GM18861 (cell line): Measurements from ENCODE around the gene ARFRP1.
"Not testable (repeated sequence)": the region's sequence is repeated elsewhere in the genome, so short reads cannot be mapped to it uniquely, and the experiment has no call there.

Experiments used
- ATAC-seq: cut with Tn5 transposase; IDR thresholded peaks from one replicate; pipeline ENCODE4 v1.9.1; 2021; ENCODE audit not compliant: unreplicated experiment

ARFRP1 gene

DNA sequence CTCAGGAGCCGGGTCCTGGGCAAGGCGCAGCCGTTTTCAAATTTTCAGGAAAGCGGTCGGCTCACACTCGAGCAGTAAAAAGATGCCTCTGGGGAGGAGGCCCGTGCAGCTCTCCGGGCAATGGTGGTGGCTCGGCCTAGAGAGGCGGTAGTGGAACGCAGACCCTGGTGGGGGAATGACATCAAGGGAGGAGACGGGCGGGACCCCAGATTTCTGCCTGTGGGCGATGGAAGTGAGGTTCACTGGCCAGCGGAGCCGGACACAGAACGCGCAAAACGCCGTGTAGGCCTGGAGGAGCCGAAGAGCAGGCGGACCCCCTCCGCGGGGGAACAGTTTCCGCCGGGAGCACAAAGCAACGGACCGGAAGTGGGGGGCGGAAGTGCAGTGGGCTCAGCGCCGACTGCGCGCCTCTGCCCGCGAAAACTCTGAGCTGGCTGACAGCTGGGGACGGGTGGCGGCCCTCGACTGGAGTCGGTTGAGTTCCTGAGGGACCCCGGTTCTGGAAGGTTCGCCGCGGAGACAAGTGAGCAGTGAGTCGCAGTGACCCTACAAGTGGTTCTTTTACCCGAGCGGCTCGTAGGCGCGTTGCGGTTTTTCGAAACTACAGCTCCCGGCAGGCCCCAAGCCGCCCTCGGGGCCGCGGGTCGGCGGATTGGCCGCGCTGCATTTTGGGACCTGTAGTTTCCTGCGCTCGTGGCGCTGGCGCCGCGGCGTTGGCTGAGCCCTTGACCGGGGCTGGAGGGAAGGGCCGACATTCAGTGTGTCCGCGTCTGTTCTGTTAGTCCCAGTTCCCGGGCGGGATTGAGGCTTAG, 49.6 kb downstream of the ARFRP1 start, which contains the start of gene RTEL1:
TSS of gene RTEL1 (plus strand) at position 376 of the 812 bp plus-strand sequence. CDS start 1,091 bp downstream, outside the sequence.
- ATAC-seq: peak; percentile 58

DNA sequence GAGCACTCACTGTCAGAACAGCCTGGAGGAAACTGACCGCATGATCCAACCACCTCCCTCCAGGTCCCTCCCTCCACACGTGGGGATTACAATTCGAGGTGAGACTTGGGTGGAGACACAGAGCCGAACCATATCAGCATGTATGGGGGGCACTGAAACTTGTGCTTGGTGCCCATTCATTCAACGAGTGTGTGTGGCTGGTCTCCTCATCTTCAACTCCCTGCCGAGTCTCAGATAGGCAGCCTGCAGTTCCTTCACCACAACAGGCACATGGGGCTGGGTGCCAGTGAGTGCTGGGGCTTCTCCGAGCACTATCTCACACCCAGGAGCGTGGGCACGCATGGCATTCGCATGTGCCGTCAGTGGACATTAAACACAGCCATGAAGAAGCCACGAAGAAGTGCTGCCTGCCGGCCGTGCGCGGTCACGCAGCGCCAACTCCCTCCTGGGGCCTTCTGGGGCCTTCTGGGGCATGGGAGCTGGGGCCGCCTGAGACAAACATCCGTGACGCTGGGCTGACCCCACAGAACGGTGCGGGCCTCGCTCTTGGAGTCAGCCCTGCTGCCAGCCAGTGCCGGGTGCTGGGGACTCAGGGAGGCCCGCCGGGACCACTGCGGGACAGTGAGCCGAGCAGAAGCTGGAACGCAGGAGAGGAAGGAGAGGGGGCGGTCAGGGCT, 50.4 kb downstream of the ARFRP1 start:
- no peak for ATAC-seq

DNA sequence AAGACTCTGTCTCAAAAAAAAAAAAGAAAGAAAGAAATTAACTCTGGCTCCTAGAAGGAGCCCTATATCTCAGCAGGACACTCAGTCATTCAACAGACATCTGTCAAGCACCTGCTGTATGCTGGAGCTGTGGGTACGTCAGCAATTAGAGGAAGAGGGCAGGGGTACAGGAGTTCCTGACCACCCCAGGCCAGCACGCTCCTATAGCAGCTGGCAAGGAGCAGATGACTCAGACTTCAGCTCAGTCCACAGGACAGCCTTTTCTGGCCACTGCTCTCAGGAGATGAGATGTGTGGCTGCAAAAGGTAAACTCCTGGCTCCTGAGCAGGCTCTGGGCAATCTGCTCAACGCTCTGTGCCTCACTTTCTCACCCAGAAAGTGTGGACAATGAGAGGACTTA, 51.3 kb downstream of the ARFRP1 start:
- ATAC-seq: no peak

DNA sequence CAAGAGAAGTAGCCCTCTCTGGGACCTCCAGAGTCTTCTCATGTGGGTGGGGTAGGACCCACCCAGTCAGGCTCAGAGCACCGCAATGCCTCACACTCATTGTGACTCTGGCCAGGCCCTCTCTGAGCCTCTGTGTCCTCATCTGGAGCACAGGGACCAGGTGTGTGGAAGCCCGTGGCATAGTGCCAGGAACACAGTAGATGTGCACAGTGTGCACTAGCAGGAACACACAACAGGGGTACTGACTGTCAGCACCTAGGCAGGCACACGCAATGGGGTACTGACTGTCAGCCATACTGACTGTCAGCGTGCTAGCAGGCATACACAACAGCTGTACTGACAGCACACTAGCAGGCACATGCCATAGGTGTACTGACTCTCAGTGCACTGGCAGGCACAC, 52.5 kb downstream of the ARFRP1 start:
- ATAC-seq: no peak

DNA sequence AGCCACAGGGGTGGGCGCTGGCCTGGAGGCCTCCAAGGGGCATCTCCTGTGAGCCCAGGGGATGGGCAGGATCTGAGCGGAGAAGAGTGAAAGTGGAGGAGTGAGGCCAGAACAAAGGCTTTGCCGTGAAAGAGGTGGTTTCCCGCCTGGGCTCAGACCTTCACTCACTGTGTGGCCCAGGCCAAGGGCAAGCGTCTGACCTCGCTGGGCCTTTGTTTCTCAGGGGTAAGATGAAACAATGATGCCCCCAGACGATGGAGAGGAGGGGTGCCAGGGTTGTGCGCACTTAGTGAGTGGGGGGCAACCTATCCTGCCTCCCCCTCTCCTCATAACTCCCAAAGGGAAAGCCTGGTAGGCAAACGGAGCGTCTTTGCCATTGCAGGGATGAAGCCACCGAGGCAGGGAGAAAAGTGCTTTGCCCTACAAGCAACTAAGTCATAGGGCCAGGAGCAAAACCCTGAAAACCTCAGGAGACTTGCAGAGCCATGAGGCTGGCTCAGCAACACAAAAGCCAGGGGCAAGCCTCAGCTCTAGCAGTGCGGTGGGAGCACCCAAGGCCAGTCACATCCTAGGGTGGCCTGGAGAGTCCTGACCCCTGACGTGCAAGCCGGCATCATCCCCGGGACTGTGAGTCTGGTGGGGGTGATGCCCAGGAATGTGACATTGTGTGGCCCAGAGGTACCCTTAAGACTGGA, 53.7 kb downstream of the ARFRP1 start:
- ATAC-seq: no peak

DNA sequence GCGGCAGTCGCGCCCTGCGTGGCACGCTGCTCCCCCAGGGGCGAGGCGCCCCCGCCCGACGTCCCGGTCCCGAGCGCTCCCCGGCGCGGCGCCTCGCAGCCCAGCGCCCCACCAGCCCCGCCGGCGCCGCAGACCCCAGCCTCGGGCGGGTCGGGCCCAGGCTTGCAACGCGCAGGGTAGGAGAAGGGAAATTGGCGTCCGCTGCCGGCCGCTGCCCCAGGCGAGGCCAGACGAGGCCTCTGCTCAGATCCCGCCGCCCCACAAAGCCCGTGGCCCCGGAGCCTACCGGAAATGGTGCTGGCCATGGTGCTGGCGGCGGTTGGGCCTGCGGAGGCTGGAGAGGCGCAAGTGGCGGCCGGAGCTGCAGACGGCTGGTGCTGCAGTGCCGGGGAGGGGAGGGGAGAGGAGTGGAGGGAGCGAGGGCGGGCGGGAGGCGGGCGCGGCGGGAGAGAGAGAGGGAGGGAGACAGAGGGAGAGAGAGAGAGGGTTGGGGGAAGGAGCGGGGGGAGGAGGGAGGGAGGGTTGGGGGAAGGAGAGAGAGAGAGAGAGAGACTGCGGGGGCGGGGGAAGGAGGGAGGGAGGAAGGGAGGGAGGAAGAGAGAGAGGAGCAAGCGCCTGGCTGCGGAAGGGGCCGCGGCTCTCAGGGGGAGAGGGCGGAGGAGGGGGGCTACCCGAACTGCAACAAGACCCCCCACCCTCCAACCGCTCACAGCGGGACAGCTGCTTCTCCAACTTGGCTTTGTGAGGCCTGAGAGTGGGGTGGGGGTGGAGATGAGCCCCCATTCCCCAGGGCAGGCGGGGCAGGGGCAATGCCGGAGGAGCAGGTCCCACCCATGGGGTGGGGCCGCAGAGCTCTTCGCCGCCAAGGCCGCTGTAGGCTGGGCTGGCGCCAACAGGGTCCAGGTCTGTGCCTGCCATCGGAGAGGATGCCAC, 54.5 kb downstream of the ARFRP1 start, which contains the start of gene STMN3:
TSS of gene STMN3 (minus strand) at position 384 of the 933 bp plus-strand sequence. CDS start at position 305, 79 bp downstream.
- ATAC-seq: no peak

DNA sequence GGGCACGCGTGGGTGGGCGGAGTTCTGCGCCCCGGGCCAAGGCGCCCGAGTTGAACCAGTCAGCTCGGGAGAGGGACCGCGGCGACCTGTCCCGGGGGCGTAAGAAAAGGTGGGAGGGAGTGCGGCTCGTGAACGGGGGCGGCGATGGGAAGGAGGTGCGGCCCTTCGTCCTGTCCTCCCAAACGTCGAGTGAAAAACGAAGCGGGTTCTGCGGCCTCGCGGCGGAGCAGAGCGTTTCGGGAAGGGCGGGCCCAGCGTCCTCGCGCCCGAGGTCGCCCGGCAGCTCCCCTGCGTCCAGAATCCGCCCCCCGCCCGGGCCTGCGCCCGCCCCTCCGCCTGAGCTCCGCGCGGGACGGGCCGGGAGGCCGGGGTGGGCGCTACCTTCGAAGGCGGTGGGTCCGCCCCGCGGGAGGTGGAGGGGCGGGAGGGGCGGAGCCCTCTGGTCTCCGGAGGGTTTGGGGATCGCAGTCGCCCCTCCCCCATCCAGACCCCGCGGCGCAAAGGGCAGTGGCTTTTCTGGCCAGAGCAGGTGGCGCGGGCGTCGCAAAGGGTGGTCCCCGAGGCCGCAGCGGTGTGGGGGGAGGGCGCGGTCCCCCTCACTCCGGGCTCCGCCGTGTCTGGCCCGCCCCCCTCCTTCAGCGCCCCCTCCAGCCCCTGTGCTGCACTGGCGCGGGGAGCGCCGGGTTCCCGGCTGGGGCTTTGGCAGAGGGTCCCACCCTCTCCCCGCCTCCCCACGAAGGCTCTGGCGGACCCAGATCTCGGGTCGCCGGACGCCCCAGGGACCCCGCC, 55.4 kb downstream of the ARFRP1 start:
- no peak for ATAC-seq

DNA sequence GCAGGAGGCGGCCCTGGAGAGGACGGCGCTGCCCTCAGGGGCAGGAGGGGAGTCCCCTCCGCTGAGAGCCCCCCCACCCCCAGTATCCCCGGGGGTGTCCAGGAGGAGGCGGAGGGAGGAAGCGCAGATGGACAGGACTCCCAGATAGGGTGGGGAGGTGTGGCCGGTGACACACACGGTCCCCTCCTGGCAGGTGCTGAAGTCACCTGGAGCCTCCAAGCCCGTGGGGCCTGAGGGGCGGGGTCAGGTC, 55.9 kb downstream of the ARFRP1 start:
- ATAC-seq: no peak

DNA sequence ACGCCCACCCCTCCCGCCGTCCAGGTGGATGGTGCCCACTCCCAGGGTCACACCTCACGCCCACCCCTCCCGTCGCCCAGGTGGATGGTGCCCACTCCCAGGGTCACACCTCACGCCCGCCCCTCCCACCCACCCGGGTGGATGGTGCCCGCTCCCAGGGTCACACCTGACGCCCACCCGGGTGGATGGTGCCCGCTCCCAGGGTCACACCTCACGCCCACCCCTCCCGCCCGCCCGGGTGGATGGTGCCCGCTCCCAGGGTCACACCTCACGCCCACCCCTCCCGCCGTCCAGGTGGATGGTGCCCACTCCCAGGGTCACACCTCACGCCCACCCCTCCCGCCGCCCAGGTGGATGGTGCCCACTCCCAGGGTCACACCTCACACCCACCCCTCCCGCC, 57.3 kb downstream of the ARFRP1 start:
- not testable (repeated sequence) for ATAC-seq

DNA sequence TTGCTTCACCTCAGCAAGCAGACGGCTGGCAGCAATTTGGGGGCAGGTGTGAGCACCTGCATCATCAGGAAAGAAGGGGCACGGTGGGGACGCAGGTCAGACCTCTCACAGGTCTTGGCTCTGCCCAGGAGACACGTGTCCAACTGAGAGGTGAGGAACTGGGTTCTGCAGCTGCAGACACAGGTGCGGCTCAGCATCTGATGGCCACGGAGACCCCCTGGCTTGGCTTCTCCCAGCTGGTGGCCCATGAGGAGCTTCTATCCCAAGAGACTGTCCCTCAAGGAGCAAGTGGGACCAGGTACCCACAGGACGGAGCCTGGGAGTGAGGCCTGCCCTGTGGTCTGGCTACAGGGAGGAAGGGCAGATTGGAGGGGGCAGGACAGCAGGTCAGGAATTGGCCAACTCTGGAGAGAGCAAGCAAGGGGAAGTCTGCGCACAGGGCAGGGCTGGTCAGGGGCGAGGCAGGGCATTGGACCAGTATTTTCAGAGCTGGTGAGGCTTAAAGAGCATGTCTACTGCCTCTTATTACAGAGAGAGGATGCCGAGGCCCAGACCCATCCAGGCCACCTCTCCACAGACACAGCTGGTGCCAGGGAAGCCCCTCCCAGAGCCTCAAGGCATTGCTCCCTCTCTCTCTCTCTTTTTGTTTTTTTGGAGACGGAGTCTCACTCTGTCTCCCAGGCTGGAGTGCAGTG, 58.7 kb downstream of the ARFRP1 start:
- no peak for ATAC-seq
